Measurements from ENCODE around the gene MED6.

MED6 gene

DNA sequence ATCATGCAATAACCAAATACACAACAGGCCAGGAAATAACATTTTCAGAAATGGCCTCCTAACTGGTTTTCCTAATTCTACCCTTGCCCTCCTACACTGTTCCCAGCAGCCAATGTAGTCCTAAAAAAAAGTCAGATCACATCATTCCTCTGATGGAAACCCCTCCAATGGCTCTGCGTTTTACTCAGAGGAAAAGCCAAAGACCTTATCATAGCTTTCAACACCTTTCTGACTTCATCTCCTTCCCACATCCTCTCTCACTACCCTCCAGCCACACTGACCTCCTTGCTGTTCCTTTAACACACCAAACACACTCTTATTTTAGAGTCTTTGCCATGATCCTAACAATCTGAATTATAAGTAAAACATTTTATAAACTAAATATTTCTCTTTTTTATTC lies 1.1 kb downstream of the MED6 start:
- DNase-seq (ENCODE audit: low read depth in 2 of 2), result no peak

DNA sequence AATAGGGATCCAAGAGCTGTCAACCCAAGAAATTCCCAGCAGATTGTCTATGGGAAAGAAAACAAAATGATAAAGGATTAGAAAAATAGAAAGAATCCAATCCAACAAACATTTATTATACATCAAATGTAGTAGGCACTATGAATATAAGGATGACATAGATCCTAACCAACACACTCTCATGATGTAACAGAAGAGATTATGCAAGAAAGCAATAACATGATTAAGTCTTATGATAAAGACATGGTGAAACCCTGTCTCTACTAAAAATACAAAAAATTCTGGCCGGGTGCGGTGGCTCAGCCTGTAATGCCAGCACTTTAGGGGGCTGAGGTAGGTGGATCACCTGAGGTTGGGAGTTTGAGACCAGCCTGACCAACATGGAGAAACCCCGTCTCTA lies 2.7 kb downstream of the MED6 start:
- no peak for DNase-seq (ENCODE audit: low read depth in 2 of 2)

DNA sequence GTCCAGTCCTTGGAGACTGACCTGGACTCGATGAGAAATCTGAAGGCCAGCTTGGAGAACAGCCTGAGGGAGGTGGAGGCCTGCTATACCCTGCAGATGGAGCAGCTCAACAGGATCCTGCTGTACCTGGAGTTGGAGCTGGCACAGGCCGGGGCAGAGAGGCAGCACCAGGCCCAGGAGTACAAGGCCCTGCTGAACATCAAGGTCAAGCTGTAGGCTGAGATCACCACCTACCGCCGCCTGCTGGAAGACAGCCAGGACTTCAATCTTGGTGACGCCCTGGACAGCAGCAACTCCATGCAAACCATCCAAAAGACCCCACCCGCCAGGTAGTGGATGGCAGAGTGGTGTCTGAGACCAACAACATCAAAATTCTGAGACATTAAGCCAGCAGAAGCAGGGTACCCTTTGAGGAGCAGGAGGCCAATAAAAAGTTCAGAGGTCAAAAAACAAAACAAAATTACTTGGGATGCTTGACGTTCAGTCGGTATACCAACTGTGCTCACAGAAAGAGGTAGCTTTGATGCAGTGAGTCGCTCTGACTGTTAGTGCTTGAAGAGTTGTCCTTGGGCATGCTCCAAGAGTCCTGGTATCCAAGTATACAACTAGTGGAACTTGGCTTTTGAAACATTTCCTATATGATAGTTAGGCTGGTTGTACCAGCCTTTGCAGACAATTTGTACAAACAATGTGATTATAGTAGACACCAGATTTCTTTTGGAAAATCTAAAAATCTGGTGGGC lies 4.8 kb downstream of the MED6 start:
- no peak for DNase-seq (ENCODE audit: low read depth in 2 of 2)

DNA sequence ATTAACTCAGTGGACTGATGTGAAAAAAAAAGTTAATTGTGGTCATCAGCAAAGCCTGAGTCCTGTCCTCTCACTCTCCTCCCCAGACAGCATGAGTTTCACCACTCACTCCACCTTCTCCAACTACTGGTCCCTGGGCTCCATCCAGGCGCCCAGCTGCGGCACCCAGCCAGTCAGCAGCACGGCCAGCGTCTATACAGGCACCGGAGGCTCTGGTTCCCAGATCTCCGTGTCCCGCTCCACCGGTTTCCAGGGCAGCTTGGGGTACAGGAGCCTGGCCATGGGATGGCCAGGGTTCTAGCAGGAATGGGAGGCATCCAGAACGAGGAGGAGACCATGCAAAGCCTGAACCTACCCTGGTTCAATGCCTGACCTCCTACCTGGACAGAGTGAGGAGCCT lies 6.0 kb downstream of the MED6 start:
- no peak for DNase-seq (ENCODE audit: low read depth in 2 of 2)

DNA sequence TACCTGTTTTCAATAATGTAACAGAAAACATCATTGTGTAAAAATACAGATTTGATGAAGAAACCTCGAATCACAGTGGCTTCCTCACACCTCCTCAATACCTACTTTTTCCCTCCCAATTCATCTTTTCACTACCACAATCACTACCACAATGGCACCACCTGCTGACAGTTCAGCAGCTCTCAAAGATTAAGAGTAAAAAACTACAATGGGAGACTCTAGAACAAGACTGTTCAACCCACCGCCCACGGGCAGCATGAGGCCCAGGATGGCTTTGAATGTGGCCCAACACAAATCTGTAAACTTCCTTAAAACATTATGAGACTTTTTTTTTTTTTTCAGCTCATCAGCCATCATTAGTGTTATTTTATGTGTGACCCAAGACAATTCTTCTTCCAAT lies 15.2 kb downstream of the MED6 start:
- DNase-seq (ENCODE audit: low read depth in 2 of 2), result no peak

DNA sequence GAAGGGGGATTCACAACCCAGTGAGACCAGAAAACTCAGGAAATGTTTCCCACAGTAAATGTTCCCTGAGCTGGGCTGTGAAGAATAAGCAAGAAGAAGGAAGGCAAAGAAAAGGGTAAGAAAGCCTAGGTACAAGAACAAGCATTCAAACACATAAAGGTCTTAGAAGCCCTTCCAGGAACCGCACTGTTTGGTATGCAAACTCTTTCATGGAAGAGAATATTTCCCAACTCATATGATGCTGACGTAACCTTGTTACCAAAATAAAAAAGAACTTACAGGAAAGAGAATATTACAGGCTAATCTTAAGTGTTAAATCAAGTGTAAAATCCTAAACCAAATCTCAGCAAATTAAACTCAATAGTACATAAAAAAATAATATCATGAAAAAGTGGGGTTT lies 23.6 kb downstream of the MED6 start:
- DNase-seq (ENCODE audit: low read depth in 2 of 2), result no peak

DNA sequence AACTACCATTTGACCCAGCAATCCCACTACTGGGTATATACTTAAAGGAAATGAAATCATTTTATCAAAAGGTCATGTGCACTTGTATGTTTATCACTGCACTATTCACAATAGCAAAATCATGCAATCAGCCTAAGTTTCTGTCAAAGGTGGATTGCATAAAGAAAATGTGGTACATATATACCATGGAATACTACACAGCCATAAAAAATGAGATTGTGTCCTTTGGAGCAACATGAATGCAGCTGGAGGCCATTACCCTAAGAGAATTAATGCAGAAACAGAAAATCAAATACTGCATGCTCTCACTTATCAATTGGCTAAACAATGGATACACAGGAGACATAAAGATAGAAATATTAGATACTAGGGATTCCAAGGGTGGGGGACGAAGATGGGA lies 27.4 kb downstream of the MED6 start:
- no peak for DNase-seq (ENCODE audit: low read depth in 2 of 2)

DNA sequence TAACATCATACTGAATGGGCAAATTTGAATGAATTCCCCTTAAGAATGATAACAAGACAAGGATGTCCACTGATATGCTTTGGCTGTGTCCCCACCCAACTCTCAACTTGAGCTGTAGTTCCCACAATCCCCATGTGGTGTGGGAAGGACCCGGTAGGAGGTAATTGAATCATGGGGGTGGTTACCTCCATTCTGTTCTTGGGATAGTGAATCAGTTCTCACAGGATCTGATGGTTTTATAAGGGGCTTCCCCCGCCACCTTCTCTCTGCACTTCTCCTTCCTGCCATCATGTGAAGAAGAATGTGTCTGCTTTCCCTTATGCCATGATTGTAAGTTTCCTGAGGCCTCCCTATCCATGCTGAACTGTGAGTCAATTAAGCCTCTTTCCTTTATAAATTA lies 29.3 kb downstream of the MED6 start:
- DNase-seq (ENCODE audit: low read depth in 2 of 2), result no peak

DNA sequence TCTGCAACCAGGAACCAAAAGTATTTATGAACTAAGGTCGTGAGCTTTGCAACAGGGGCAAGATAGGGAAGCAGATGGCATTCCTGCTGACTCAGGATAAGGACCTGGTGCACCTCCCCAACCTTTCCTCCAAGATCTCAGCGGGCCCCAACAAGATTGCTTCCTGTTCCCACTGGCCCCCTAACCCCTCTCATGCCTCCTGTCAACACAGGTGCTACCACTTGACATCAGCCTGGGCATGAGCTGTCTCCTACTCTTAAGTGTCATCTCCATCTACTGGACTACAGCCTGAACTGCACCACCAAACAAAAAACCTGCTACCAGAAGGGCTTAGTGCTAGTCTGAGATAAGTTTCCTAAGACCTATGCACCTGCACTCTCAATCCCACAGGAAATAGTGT lies 32.7 kb downstream of the MED6 start:
- DNase-seq (ENCODE audit: low read depth in 2 of 2), result no peak

DNA sequence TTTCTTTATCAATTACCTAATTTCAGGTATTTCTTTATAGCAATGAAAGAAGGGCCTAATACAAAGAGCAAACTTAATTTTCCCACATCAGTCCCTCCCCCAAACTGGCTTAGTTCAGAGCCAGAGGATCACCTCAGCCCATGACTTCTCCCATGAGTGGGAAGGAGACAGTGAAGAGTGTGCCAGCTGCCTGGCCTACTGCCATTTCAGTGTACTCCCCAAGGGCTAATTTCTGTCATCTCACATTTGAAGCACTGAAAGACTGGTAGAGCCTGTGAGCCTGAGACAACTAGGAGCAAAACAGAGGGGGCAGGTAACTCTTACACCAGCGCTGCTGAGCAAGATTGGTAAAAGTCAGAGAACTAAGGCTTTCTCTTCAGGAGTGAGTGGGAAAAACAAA lies 36.6 kb downstream of the MED6 start:
- no peak for DNase-seq (ENCODE audit: low read depth in 2 of 2)

DNA sequence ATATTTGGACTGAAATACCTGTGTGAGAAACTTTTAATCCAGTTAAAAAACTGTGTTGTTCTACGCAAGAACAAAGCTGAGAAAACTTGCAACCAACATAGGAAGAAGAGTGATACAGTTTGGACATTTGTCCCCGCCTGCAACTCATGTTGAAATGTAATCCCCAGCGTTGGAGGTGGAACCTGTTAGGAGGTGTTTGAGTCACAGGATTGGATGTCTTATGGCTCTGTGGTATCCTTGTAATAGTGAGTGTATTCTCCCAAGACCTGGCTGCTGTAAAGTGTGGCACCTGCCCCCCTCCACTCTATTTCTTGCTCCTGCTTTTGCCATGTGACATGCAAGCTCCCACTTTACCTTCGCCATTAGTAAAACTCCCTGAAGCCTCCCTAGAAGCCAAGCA lies 37.0 kb downstream of the MED6 start:
- no peak for DNase-seq (ENCODE audit: low read depth in 2 of 2)

DNA sequence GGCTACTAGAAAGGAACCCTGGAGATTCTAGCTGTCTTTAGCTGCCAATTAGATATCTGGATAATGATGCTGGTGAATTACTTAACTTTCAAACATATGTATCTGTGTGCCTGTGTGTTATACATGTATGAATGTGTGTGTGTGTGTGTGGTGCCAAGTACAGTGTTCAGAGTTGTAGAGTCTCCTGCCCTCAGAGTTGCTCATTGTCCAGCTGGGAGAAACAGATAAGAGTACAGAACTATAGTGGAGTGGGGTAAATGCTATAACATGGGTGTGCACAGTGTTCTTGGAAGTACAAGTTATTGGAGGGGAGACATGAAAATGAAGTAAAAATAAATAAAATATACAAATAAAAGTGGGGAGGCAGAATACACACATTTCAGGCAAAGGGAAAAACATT lies 42.1 kb downstream of the MED6 start:
- no peak for DNase-seq (ENCODE audit: low read depth in 2 of 2)

DNA sequence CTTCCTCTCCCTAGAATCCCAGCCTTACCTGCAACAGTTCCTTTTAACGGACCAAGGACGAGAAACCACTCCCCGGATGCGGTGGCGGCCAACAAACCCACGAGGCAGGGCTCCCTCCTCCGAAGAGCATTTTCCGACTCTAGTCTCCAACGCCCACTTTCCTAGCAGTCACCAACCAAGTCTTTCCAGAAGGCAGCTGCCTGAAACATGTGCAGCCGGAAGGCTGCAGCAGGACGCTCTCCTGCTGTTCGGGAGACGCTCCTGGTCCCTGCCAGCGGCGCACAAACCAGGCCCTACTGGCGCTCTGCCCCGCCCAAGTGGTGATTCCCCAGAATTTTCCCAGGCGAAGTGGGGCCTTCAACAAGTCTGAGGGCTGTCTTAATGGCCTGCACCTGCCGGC lies 44.6 kb downstream of the MED6 start:
- DNase-seq (ENCODE audit: low read depth in 2 of 2), result no peak

DNA sequence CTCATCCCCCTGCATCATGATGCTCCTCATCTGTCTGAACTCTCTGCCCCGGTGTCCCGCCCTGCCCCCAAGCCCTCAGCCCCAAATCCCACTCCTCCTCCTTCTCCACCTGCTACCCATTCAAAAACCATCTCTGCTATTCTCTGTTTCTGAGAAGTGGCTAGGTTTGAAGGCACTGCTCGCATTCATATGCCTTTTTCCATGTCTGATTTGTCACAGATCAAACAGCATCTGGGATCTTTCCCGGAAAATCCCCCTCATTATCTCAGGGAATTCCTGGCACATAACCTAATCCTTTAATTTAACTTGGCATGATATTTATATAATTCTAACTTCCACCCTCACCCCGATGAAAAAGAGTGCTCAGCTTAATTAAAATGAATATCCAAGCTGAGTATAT lies 62.4 kb downstream of the MED6 start:
- no peak for DNase-seq (ENCODE audit: low read depth in 2 of 2)

DNA sequence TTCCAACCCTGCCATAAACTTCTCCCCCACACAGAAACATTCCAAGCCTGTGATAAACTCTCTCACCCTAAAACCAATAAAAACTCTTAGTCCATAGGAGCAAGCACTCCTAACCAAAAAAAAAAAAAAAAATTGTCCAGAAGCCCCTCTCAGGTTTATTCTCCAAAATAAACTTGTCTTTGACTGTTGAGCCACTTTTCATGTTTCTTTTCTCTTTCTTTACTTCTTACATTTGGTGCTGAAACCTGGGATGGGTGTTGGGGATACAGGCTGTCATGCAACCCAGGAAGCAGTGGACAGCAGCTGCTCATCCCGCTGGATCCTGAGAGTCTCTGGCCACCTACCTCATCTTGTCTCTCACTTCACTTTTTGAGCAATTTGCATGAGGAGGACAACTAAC lies 63.6 kb downstream of the MED6 start:
- no peak for DNase-seq (ENCODE audit: low read depth in 2 of 2)

DNA sequence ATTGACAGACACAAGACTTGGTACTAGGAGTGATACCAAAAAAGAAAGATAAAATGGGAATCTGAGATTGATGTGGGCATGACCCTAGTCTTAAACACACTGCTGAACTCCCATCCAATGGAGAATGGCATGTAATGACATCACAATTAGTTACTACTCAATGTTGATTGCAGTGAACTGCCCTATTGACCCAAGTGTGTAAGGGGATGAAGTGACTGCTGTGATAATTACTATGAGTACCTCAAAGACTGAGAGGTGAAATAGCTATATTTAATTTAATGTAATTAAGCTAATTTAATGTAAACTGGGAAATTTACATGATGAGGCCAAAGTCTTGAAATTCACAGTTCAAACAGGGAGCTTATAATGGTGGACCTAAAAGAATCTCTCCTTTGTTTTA lies 65.6 kb downstream of the MED6 start, which contains the start of gene ADAM20:
ADAM20 (minus strand) TSS at position 101 of the 400 bp plus-strand sequence. CDS start 10,247 bp downstream, outside the sequence.
- DNase-seq (ENCODE audit: low read depth in 2 of 2), result no peak
